HepG2 (cell line): ENCODE measurements around the gene LPIN3. TPM values are rescaled to one million over a fixed set of nuclear protein-coding genes. Genes with fewer than 3 reads are reported as not detected.

Experiments
- ATRX ChIP-seq: sonication (generic); formaldehyde crosslinking; IDR thresholded peaks from 2 replicates; pipeline ENCODE4 v1.4.0; 2020; ENCODE audit warnings: missing genetic modification reagents, borderline replicate concordance
- CREM ChIP-seq, 2 experiments: sonication (generic) in 1 of 2; formaldehyde crosslinking in 1 of 2; IDR thresholded peaks; 2 replicates each; pipeline versions ENCODE4 v1.4.0 to v1.6.1; 2016 to 2020; ENCODE audit warnings: antibody characterized with exemption in 1 of 2, mild to moderate bottlenecking in 1 of 2, missing genetic modification reagents in 1 of 2
- GLMP ChIP-seq: sonication (generic); formaldehyde crosslinking; IDR thresholded peaks from 2 replicates; pipeline ENCODE4 v1.9.0; 2021; ENCODE audit warnings: missing genetic modification reagents, mild to moderate bottlenecking, borderline replicate concordance
- HIC2 ChIP-seq: sonication (generic); formaldehyde crosslinking; IDR thresholded peaks from 2 replicates; pipeline ENCODE4 v1.9.0; 2022; ENCODE audit warnings: low read depth, missing genetic modification reagents
- KLF15 ChIP-seq: sonication (generic); formaldehyde crosslinking; IDR thresholded peaks from 2 replicates; pipeline ENCODE4 v1.8.1; 2023; ENCODE audit warnings: borderline replicate concordance, mild to moderate bottlenecking, inconsistent platforms, missing genetic modification reagents, mixed read lengths
- NONO ChIP-seq, 2 experiments: fragments of 450-650 bp in 1 of 2; sonication (generic) in 1 of 2; formaldehyde crosslinking in 1 of 2; IDR thresholded peaks in 1 of 2; conservative IDR thresholded peaks in 1 of 2; 2 replicates each; pipeline versions ENCODE4 v1.6.1 to v1.8.0; 2017 to 2022; ENCODE audit warnings: mild to moderate bottlenecking in 1 of 2, missing genetic modification reagents in 1 of 2, moderate library complexity in 1 of 2
- ONECUT2 ChIP-seq: sonication (generic); formaldehyde crosslinking; IDR thresholded peaks from 2 replicates; pipeline ENCODE4 v1.4.0; 2020; ENCODE audit warnings: missing genetic modification reagents
- PRDM10 ChIP-seq: sonication (generic); formaldehyde crosslinking; IDR thresholded peaks from 2 replicates; pipeline ENCODE4 v1.4.0; 2020; ENCODE audit warnings: low read depth, missing genetic modification reagents
- RFX1 ChIP-seq: fragments of 450-650 bp; IDR thresholded peaks from 2 replicates; pipeline ENCODE4 v1.6.1; 2017
- SMAD3 ChIP-seq: sonication (generic); formaldehyde crosslinking; IDR thresholded peaks from 2 replicates; pipeline ENCODE4 v1.4.0; 2020; ENCODE audit warnings: missing genetic modification reagents
- SOX13 ChIP-seq, 3 experiments: fragments of 450-650 bp in 1 of 3; sonication (generic) in 1 of 3; formaldehyde crosslinking in 1 of 3; IDR thresholded peaks in 2 of 3; conservative IDR thresholded peaks in 1 of 3; 2 replicates each; pipeline versions ENCODE4 v1.5.0 to v1.6.1; 2016 to 2020; ENCODE audit warnings: antibody characterized with exemption in 1 of 3, mild to moderate bottlenecking in 1 of 3, missing compliant biosample characterization in 1 of 3, missing genetic modification reagents in 1 of 3, moderate library complexity in 1 of 3
- SP4 ChIP-seq: sonication (generic); formaldehyde crosslinking; IDR thresholded peaks from 2 replicates; pipeline ENCODE4 v1.8.1; 2023; ENCODE audit warnings: mild to moderate bottlenecking, missing genetic modification reagents
- TRAFD1 ChIP-seq: sonication (generic); formaldehyde crosslinking; IDR thresholded peaks from 2 replicates; pipeline ENCODE4 v1.5.1; 2020; ENCODE audit warnings: missing genetic modification reagents, mild to moderate bottlenecking, borderline replicate concordance
- ZBTB14 ChIP-seq: sonication (generic); formaldehyde crosslinking; IDR thresholded peaks from 2 replicates; pipeline ENCODE4 v1.4.0; 2020; ENCODE audit warnings: missing genetic modification reagents
- ZFP90 ChIP-seq: sonication (generic); formaldehyde crosslinking; IDR thresholded peaks from 2 replicates; pipeline ENCODE4 v1.8.0; 2022; ENCODE audit warnings: missing genetic modification reagents, mild to moderate bottlenecking, inconsistent platforms, borderline replicate concordance
- ZNF337 ChIP-seq: sonication (generic); formaldehyde crosslinking; IDR thresholded peaks from 2 replicates; pipeline ENCODE4 v1.5.1; 2020; ENCODE audit warnings: missing genetic modification reagents, low read depth, mild to moderate bottlenecking, borderline replicate concordance
- ZNF672 ChIP-seq: sonication (generic); formaldehyde crosslinking; IDR thresholded peaks from 2 replicates; pipeline ENCODE4 v1.8.1; 2022; ENCODE audit warnings: missing genetic modification reagents
- polyA plus RNA-seq, 8 experiments: library from polyadenylated mRNA; depleted of rRNA in 3 of 8; stranded (reverse) in 7 of 8; unstranded in 1 of 8; fragments of >200 nt; fragmentation: Illumina TruSeq in 4 of 8; extraction: Trizol in 4 of 8; gene quantifications; 2 replicates each; pipeline versions ENCODE4 v1.2.1 to v1.2.3, GENCODE V29; 2011 to 2016; ENCODE audit warnings: low read depth in 4 of 8, missing spikeins in 1 of 8, mixed read lengths in 1 of 8; ENCODE audit not compliant: insufficient read depth in 1 of 8
- total RNA-seq, 5 experiments: library from RNA; depleted of rRNA; stranded (reverse); fragments of >200 nt; fragmentation: Illumina TruSeq; extraction: Trizol; gene quantifications; 2 replicates each; pipeline ENCODE4 v1.2.3, GENCODE V29; 2016; ENCODE audit warnings: low read depth in 1 of 5

The LPIN3 gene
- total and polyA plus RNA-seq, 2 of the 13 experiments (the other 11 are each of a cell fraction or from before 2014, with no cell fraction given) = 14.2 to 28.6 TPM

- TF ChIP-seq NONO (IDR thresholded peaks at IDR 0.05) = no peak
- no peak; the same call in 1 of the 2 replicates for TF ChIP-seq NONO (CRISPR knock-in tag; conservative IDR thresholded peaks at IDR 0.05)
- no peak for TF ChIP-seq ATRX (CRISPR knock-in tag)
- no peak for TF ChIP-seq RFX1
- no peak for TF ChIP-seq ONECUT2 (CRISPR knock-in tag)
- peak; percentile 63 for TF ChIP-seq SMAD3 (CRISPR knock-in tag)
- TF ChIP-seq GLMP (CRISPR knock-in tag) = no peak
- TF ChIP-seq TRAFD1 (CRISPR knock-in tag) = 0 out of 2 replicates have a peak, but pooled peaks have one; percentile 21
- no peak; the same call in none of the 2 replicates for TF ChIP-seq PRDM10 (CRISPR knock-in tag)
- no peak; the same call in 1 of the 2 replicates for TF ChIP-seq CREM (IDR thresholded peaks at IDR 0.05)
- TF ChIP-seq CREM (CRISPR knock-in tag; IDR thresholded peaks at IDR 0.05) = no peak
- TF ChIP-seq SOX13 (IDR thresholded peaks at IDR 0.05) = no peak
- peak in 1 of 2 experiments; percentile 43; a peak in 1 of 4 replicates for TF ChIP-seq SOX13 (CRISPR knock-in tag; conservative IDR thresholded peaks at IDR 0.05 in 1 of 2, IDR thresholded peaks at IDR 0.05 in 1 of 2)
- TF ChIP-seq KLF15 (CRISPR knock-in tag) = no peak
- 0 out of 2 replicates have a peak, but pooled peaks have one; percentile 10 for TF ChIP-seq HIC2 (CRISPR knock-in tag)
- TF ChIP-seq ZNF337 (CRISPR knock-in tag) = no peak
- TF ChIP-seq ZBTB14 (CRISPR knock-in tag) = 0 out of 2 replicates have a peak, but pooled peaks have one; percentile 8
- TF ChIP-seq ZNF672 = no peak
- TF ChIP-seq SP4 (CRISPR knock-in tag) = peak; percentile 98
- peak; percentile 66; the same call in 1 of the 2 replicates for TF ChIP-seq ZFP90 (CRISPR knock-in tag)
Measured at GRCh38 chr20:41340327-41341055, at the start of gene LPIN3 (continued).
